GM18502 (cell line): ENCODE measurements around the gene NKTR.

Source experiments
- ATAC-seq: cut with Tn5 transposase; IDR thresholded peaks from one replicate; pipeline ENCODE4 v1.9.1; 2021; ENCODE audit warnings: mild to moderate bottlenecking; ENCODE audit not compliant: unreplicated experiment, poor library complexity

The NKTR gene

DNA sequence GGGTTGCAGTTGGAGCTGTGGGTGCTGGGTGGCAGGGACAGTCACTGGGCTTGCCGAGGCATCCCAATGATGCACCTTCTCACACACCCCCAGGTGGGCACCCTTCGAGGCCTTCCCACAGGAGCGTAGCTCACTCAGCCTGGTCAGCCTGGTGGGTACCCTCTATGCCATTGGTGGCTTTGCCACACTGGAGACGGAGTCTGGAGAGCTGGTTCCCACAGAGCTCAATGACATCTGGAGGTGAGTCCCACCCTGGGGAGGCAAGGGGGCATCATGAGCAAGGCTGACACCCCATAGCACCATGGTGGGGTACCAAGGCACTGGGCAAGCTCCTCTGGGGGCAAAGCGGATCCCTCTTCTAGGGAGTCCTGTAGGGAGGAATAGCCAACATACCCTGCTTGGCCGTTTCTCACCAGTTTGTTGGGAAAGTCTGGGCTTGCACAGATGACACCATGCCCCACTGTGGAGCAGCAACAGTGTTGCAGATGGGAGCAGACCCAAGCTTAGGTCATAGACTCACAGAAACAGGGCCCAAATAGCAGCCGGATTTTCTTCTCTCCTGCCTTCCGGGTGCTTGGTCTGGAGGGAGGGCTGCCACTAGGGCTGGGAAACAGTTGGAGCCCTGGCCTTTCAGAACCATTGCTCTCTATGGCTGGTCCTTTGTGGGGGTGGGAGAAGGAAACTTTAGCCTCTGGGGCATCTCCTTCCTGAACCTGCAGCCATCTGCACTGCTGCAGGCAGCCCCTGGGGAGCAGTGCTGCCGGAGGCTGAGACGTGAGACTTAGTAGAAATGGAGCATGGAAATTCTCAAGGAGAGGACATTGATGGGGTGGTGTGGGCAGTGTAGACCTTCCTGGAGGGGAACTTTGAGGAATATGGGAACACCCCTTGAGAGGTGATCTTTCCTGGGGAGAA lies 90.5 kb downstream of the NKTR start:
- no peak for ATAC-seq

DNA sequence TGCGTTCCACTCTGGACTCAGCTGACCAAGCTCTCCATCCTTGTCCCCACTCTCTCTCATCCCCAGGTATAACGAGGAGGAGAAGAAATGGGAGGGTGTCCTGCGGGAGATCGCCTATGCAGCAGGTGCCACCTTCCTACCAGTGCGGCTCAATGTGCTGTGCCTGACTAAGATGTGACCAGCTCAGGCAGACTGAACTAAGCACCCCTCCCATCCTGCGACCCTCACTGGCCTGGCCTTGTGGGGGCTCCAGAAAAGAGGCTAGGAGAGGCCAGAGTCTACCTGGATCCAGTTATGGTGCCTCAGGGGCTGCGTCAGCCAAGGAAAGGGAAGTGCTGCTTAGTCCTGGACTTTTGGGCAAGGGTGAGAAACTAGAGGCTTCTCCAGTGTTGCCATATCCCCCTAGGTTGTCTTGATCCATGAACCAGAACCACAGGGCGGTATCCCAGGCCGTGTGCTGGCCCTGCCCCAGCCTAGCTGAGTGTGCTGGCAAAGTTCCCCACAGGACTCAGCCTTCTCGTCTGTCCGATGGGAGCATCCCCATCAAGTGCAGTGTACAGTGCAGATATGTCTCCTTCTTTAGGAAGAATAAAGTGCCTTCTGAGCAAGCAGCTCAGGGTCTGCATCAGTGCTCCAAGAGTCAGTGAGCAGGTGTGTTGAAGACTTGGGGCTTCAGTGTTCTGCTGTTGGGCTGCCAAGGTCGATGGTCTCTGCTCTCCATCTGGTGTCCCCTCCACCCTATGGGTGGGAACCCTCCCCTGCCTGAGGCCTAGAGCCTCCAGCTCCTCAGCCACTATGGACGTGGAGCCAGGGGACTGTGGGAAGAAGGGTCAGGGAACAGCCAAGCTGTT lies 91.6 kb downstream of the NKTR start:
- no peak for ATAC-seq

DNA sequence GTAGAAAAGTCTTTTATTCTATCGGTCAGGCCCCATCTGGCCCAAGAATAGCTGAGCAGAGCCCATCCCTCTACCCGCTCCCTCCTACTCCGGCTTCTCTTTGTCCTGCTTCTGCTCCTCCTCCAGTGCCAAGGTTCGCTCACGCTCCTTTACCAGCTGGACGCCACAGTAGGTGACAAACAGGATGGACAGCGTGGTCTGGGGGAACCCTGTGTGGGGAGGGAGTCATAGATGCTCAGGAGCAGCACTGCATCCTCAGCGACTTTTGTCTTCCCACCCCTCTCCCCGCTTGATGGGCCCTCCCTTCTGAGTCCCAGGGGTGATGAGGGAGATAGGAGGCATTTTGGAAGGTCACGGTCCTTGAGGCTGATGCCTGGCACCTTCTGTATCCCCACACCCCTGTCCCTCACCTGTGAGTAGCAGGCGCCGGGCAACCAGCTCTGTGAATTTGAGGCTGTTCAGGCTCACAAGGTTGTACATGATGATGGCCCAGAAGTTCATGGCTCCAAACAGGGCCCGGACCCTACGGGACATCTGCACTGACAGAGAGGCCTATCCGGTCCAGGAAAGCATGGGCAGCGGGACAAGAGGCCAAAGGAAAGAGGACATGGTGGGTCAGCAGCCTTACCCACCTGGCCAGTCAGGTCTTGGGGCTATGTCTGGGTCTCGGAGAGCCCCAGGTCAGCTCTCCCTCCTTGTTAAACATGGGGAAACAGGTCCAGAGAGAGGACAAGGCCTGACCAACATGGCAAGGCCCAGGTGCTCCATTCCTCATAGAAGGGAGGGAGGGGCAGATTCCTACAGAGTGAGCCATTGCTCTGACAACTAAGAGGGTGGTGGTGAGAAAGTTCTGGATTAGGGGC lies 92.4 kb downstream of the NKTR start:
- ATAC-seq = no peak

DNA sequence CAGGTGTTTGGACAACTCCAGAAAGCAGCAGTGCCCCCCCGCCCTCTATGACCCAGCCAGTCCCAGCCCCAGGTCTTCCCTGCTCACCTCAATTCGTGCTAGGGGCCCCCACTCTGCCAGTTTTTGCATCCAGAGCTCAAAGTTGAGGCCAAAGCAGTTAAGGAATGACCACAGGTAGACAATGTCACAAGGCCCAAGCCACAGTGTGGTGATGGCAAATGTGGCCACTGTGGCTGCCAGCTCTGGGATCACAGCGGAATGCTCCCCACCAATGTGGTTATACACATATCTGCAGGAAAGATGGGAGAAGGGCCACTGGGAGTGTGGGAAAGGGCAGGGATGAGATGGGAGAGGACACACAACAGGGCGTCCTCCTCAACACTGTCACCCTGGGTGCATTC lies 93.0 kb downstream of the NKTR start:
- ATAC-seq = no peak

DNA sequence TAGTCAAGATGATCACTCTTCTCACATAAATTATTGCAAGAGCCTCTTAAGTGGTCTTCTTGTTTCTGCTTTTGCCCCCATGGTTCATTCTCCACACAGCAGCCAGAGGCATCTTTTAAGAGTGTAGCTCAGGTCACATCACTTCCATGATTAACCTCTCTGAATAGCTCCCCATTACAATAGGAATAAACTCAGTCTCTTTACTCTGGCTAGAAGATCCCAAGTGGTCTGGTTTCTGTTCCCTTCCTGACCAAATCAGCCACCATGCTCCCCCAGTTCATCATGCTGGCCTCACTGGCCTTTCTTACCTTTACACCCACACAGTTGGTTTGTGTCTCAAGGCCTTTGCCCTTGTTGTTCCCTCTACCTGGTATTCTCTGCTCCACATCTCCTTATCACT lies 93.9 kb downstream of the NKTR start:
- ATAC-seq = no peak

DNA sequence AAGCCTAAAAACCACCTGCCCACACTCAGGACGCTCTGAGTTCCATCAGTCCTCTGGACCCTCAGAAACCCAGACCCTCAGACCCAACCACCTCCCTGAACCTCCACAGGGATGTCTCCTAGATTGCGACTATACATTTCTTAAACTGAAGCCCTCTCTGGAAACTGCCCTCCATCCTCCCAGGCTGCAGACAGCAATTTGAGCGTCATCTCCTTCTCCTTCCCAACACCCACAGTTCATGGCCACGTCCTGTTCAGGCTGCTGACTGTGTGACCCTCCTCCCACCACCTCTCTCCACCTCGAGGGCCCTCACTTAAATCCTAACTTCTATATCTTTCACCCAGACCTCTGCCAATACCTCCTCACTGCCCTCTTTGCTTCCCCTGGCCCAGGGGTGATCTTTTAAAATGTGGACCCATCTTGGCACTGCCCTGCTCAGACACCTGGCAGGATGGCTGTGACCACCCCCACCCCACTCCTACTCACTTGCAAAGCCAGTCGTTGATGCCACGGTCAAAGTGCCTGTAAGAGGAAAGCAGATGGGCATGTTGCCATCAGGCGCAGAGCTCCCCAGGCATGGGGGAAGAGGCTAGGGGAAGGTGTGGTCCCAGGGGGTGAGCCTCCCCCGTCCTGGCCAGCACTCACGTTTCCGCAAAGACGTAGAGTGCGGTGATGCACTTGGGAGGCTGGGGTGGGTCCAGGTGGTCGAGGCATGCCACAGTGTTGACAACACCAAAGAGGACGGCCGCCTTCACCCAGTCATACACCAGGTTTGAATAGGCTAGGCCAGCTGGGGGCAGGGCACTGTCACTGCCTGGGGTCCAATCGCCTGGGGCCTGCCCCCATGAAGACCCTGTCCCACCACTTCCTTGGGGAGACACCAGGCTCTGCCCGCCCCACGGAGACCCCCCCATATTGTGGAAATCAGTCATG lies 96.1 kb downstream of the NKTR start:
- ATAC-seq = no peak

DNA sequence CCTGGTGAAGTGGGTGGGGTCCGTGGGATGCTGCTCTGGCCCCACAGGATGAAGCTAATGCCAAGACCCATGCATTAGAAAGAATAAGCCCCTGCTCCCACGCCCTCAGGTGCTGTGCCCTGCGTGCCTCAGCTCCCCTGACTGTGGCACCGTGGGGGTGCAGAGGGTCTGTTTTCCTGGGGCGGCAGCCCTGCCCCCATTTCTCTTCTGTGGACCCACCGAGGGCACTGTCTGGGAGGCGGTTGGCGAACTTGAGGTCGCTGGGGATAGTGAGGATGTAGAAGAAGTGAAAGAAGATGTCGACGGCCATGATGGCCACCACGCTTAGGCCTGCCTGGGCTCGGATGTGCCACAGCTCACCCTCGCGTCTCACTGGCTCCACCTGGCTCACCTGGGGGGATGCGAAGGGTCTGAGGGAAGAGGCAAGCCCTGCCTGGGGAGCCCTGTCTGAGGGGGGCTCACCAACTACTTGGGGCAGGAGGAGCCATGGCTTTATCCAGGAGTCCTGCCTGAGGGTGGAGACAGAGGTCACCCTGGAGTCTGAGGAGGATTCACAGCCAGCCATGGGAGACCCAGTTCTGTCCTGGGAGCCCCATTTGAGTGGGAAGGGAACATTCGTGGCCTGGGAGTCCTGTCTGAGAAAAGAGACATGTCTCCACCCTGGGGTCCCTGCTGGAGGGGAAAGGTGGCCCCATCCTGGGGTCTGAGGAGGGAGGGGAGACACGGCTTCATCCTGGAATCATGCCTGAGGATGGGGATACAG lies 97.0 kb downstream of the NKTR start:
- ATAC-seq = no peak
